Activated CD4-positive, alpha-beta memory T cell treated with anti-CD3 and anti-CD28 coated beads, Interleukin-2, amount 10 ng/mL, durations not matched to agents 7 days and 5 days (primary cell): Measurements from ENCODE around the gene RBBP5. TPM values are rescaled to one million over a fixed set of nuclear protein-coding genes. Genes with fewer than 3 reads are reported as not detected.

Experiments used
- CTCF ChIA-PET: fragments of 350-600 bp; sonication (Branson Sonifier 250); formaldehyde crosslinking; loops from one replicate; lab custom pipeline; 2021; ENCODE audit warnings: antibody characterized with exemption, inconsistent platforms; lab: Charles Lee
- POLR2A ChIA-PET: fragments of 350-600 bp; sonication (Branson Sonifier 250); formaldehyde crosslinking; loops from one replicate; lab custom pipeline; 2021; ENCODE audit warnings: antibody characterized with exemption; lab: Charles Lee
- DNase-seq: peaks from one replicate; pipeline ENCODE4 v3.0.0-alpha.2; 2020
- H3K27ac Mint-ChIP-seq: one replicate; pipeline ENCODE4 v1.8.0; 2021; ENCODE audit warnings: mild to moderate bottlenecking, mixed read lengths
- H3K27me3 Mint-ChIP-seq: one replicate; pipeline ENCODE4 v1.8.0; 2021; ENCODE audit warnings: mixed read lengths
- H3K36me3 Mint-ChIP-seq: one replicate; pipeline ENCODE4 v1.8.0; 2021; ENCODE audit warnings: low read depth, mixed read lengths
- H3K4me1 Mint-ChIP-seq: one replicate; pipeline ENCODE4 v1.8.0; 2021; ENCODE audit warnings: mixed read lengths
- H3K4me3 Mint-ChIP-seq: one replicate; pipeline ENCODE4 v1.8.0; 2021; ENCODE audit warnings: mild to moderate bottlenecking, mixed read lengths
- H3K9me3 Mint-ChIP-seq: one replicate; pipeline ENCODE4 v1.8.0; 2021; ENCODE audit warnings: mixed read lengths
- total RNA-seq, 2 experiments: library from RNA; stranded (reverse); gene quantifications; one replicate each; pipeline ENCODE4 v1.2.3, GENCODE V29; 2021

The RBBP5 gene
- total RNA-seq, 2 experiments from 2014 or later, result 19.5 to 20.3 TPM

GRCh38 chr1:205147191-205147835 lies 25.5 kb upstream of the RBBP5 start:
- no peaks in the 10 kb centered on the region for H3K9me3 Mint-ChIP-seq
- no peaks in the 10 kb centered on the region for H3K27me3 Mint-ChIP-seq
- peaks cover 17% of the 10 kb centered on the region for H3K36me3 Mint-ChIP-seq
- H3K27ac Mint-ChIP-seq, result no peak overlapping the region
- H3K4me1 Mint-ChIP-seq, result no peaks in the 10 kb centered on the region
- no peak for DNase-seq
- ChIA-PET POLR2A (no interaction called here), CTCF (interaction anchor here (0.7 to 1.8 kb wide), 2 partner anchors 52 to 863 kb away, joined by 3 to 4 read pairs; no protein-coding TSS in a partner anchor)
- H3K4me3 Mint-ChIP-seq, result no peak overlapping the region

GRCh38 chr1:205144751-205145150 lies 23.0 kb upstream of the RBBP5 start:
- POLR2A ChIA-PET, result no interaction called here
- no peak overlapping the region for H3K27ac Mint-ChIP-seq
- DNase-seq, result no peak
- peaks cover 17% of the 10 kb centered on the region for H3K36me3 Mint-ChIP-seq
- no peaks in the 10 kb centered on the region for H3K9me3 Mint-ChIP-seq
- H3K4me3 Mint-ChIP-seq, result no peak overlapping the region
- peaks cover 4% of the 10 kb centered on the region for H3K4me1 Mint-ChIP-seq
- CTCF ChIA-PET, result interaction anchor here (1.4 to 3.0 kb wide), 3 partner anchors 24 to 155 kb away, joined by 5 to 11 read pairs (median 7); partner anchors contain the start of gene RBBP5
- no peaks in the 10 kb centered on the region for H3K27me3 Mint-ChIP-seq

GRCh38 chr1:205144046-205144720 lies 22.4 kb upstream of the RBBP5 start:
- no peak for DNase-seq
- H3K4me1 Mint-ChIP-seq, result peaks cover 4% of the 10 kb centered on the region
- no peaks in the 10 kb centered on the region for H3K9me3 Mint-ChIP-seq
- H3K27me3 Mint-ChIP-seq, result no peaks in the 10 kb centered on the region
- no peak overlapping the region for H3K4me3 Mint-ChIP-seq
- H3K27ac Mint-ChIP-seq, result no peak overlapping the region
- H3K36me3 Mint-ChIP-seq, result peaks cover 17% of the 10 kb centered on the region
- CTCF ChIA-PET, result interaction anchor here (1.4 to 3.0 kb wide), 4 partner anchors 23 to 155 kb away, joined by 5 to 11 read pairs (median 6); partner anchors contain the start of gene RBBP5
- POLR2A ChIA-PET, result no interaction called here

- H3K36me3 Mint-ChIP-seq, result peaks cover 7% of the 10 kb centered on the region
- H3K4me3 Mint-ChIP-seq, result no peak overlapping the region
- H3K9me3 Mint-ChIP-seq, result no peaks in the 10 kb centered on the region
- POLR2A ChIA-PET, result interaction anchor here (2.2 kb wide), 1 partner anchor 20 kb away, joined by 9 read pairs; the partner anchor contains the start of gene RBBP5
- no peaks in the 10 kb centered on the region for H3K27me3 Mint-ChIP-seq
- H3K27ac Mint-ChIP-seq, result no peak overlapping the region
- CTCF ChIA-PET, result interaction anchor here (0.8 to 3.9 kb wide), 21 partner anchors 9 to 153 kb away, joined by 3 to 31 read pairs (median 6); partner anchors contain the start of gene RBBP5
- H3K4me1 Mint-ChIP-seq, result peaks cover 4% of the 10 kb centered on the region
- no peak for DNase-seq
These were observed 20.3 kb upstream of the RBBP5 start for GRCh38 chr1:205142102-205142469.

GRCh38 chr1:205141236-205142101 lies 19.7 kb upstream of the RBBP5 start:
- DNase-seq, result peak; percentile 80
- ChIA-PET POLR2A (interaction anchor here (2.2 kb wide), 1 partner anchor 19 kb away, joined by 9 read pairs; the partner anchor contains the start of gene RBBP5), CTCF (interaction anchor here (0.6 to 3.9 kb wide), 32 partner anchors 8 to 1480 kb away, joined by 3 to 31 read pairs (median 5); partner anchors contain the start of gene RBBP5)
- H3K27me3 Mint-ChIP-seq, result no peaks in the 10 kb centered on the region
- H3K4me3 Mint-ChIP-seq, result no peak overlapping the region
- H3K36me3 Mint-ChIP-seq, result peaks cover 5% of the 10 kb centered on the region
- H3K27ac Mint-ChIP-seq, result no peak overlapping the region
- no peaks in the 10 kb centered on the region for H3K9me3 Mint-ChIP-seq
- H3K4me1 Mint-ChIP-seq, result peaks cover 4% of the 10 kb centered on the region

- POLR2A ChIA-PET, result interaction anchor here (2.2 kb wide), 1 partner anchor 18 kb away, joined by 9 read pairs; the partner anchor contains the start of gene RBBP5
- DNase-seq, result no peak
- no peak overlapping the region for H3K4me3 Mint-ChIP-seq
- H3K36me3 Mint-ChIP-seq, result no peaks in the 10 kb centered on the region
- H3K27ac Mint-ChIP-seq, result no peak overlapping the region
- no peaks in the 10 kb centered on the region for H3K9me3 Mint-ChIP-seq
- CTCF ChIA-PET, result interaction anchor here (0.8 to 3.9 kb wide), 5 partner anchors 12 to 163 kb away, joined by 3 to 31 read pairs (median 12); partner anchors contain the start of gene RBBP5
- H3K4me1 Mint-ChIP-seq, result peaks cover 4% of the 10 kb centered on the region
- no peaks in the 10 kb centered on the region for H3K27me3 Mint-ChIP-seq
These were observed 18.3 kb upstream of the RBBP5 start for GRCh38 chr1:205140113-205140512.

- no peak overlapping the region for H3K27ac Mint-ChIP-seq
- no peak overlapping the region for H3K4me3 Mint-ChIP-seq
- no peaks in the 10 kb centered on the region for H3K9me3 Mint-ChIP-seq
- no peaks in the 10 kb centered on the region for H3K36me3 Mint-ChIP-seq
- DNase-seq, result no peak
- POLR2A ChIA-PET, result no interaction called here
- CTCF ChIA-PET, result interaction anchor here (1.7 kb wide), 1 partner anchor 82 kb away, joined by 4 read pairs; no protein-coding TSS in a partner anchor
- peaks cover 4% of the 10 kb centered on the region for H3K4me1 Mint-ChIP-seq
- H3K27me3 Mint-ChIP-seq, result no peaks in the 10 kb centered on the region
These were observed 16.1 kb upstream of the RBBP5 start for GRCh38 chr1:205137901-205138300.

GRCh38 chr1:205133287-205133686 lies 11.5 kb upstream of the RBBP5 start:
- CTCF ChIA-PET, result interaction anchor here (1.4 kb wide), 1 partner anchor 8 kb away, joined by 5 read pairs; no protein-coding TSS in a partner anchor
- Mint-ChIP-seq H3K27me3 (no peaks in the 10 kb centered on the region), H3K9me3 (no peaks in the 10 kb centered on the region), H3K27ac (no peak overlapping the region), H3K4me3 (no peak overlapping the region), H3K36me3 (no peaks in the 10 kb centered on the region), H3K4me1 (no peaks in the 10 kb centered on the region)
- no peak for DNase-seq
- POLR2A ChIA-PET, result interaction anchor here (1.2 kb wide), 1 partner anchor 10 kb away, joined by 4 read pairs; no protein-coding TSS in a partner anchor

- Mint-ChIP-seq H3K4me3 (no peak overlapping the region), H3K27ac (no peak overlapping the region), H3K27me3 (no peaks in the 10 kb centered on the region), H3K36me3 (no peaks in the 10 kb centered on the region), H3K4me1 (no peaks in the 10 kb centered on the region), H3K9me3 (no peaks in the 10 kb centered on the region)
- ChIA-PET CTCF (interaction anchor here (2.0 kb wide), 1 partner anchor 11 kb away, joined by 6 read pairs; no protein-coding TSS in a partner anchor), POLR2A (interaction anchor here (2.0 kb wide), 1 partner anchor 8 kb away, joined by 5 read pairs; the partner anchor contains the start of gene RBBP5)
- no peak for DNase-seq
These were observed 7.8 kb upstream of the RBBP5 start for GRCh38 chr1:205129447-205130029.

GRCh38 chr1:205128050-205128449 lies 6.3 kb upstream of the RBBP5 start:
- POLR2A ChIA-PET, result no interaction called here
- no peak for DNase-seq
- Mint-ChIP-seq H3K27me3 (no peaks in the 10 kb centered on the region), H3K4me3 (no peak overlapping the region), H3K36me3 (no peaks in the 10 kb centered on the region), H3K9me3 (no peaks in the 10 kb centered on the region), H3K27ac (no peak overlapping the region), H3K4me1 (peaks cover 2% of the 10 kb centered on the region)
- CTCF ChIA-PET, result interaction anchor here (2.0 kb wide), 1 partner anchor 13 kb away, joined by 6 read pairs; no protein-coding TSS in a partner anchor

- DNase-seq, result no peak
- no peaks in the 10 kb centered on the region for H3K27me3 Mint-ChIP-seq
- ChIA-PET CTCF (interaction anchor here (2.0 kb wide), 1 partner anchor 13 kb away, joined by 6 read pairs; no protein-coding TSS in a partner anchor), POLR2A (no interaction called here)
- H3K36me3 Mint-ChIP-seq, result no peaks in the 10 kb centered on the region
- no peaks in the 10 kb centered on the region for H3K9me3 Mint-ChIP-seq
- H3K27ac Mint-ChIP-seq, result no peak overlapping the region
- H3K4me3 Mint-ChIP-seq, result no peak overlapping the region
- H3K4me1 Mint-ChIP-seq, result peaks cover 6% of the 10 kb centered on the region
These were observed 5.9 kb upstream of the RBBP5 start for GRCh38 chr1:205127646-205128045.

GRCh38 chr1:205124726-205125125 lies 2.9 kb upstream of the RBBP5 start:
- DNase-seq, result no peak
- no peaks in the 10 kb centered on the region for H3K9me3 Mint-ChIP-seq
- H3K4me1 Mint-ChIP-seq, result peaks cover 28% of the 10 kb centered on the region
- CTCF ChIA-PET, result interaction anchor here (0.7 kb wide), 1 partner anchor 37 kb away, joined by 4 read pairs; no protein-coding TSS in a partner anchor
- POLR2A ChIA-PET, result no interaction called here
- no peaks in the 10 kb centered on the region for H3K27me3 Mint-ChIP-seq
- H3K36me3 Mint-ChIP-seq, result peaks cover 13% of the 10 kb centered on the region
- no peak overlapping the region for H3K4me3 Mint-ChIP-seq
- no peak overlapping the region for H3K27ac Mint-ChIP-seq
